HG03060 (cell line): Measurements from ENCODE around the gene UBASH3A.

Source experiments
- ATAC-seq: cut with Tn5 transposase; IDR thresholded peaks from one replicate; pipeline ENCODE4 v1.9.1; 2021; ENCODE audit warnings: low read depth, moderate number of reproducible peaks; ENCODE audit not compliant: unreplicated experiment

Gene UBASH3A

DNA sequence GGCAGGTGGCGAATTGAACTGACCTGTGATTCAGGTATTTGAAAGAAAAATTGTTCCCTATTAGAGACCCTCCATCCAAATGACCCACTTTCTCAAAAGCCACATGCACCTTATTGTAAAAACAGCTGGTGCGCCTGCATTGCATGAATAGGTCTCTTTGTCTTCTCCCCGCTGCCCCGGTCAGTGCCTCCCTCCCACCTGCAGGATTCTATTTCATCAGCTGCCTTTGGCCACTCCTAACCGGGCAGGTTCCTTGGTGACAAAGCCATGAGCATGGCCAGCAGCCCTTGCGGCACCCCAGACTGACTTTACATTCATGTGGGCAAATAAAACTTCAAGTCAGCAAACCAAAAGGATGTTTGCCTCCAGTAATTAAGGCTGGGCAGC lies 14.3 kb upstream of the UBASH3A start:
- ATAC-seq: no peak

DNA sequence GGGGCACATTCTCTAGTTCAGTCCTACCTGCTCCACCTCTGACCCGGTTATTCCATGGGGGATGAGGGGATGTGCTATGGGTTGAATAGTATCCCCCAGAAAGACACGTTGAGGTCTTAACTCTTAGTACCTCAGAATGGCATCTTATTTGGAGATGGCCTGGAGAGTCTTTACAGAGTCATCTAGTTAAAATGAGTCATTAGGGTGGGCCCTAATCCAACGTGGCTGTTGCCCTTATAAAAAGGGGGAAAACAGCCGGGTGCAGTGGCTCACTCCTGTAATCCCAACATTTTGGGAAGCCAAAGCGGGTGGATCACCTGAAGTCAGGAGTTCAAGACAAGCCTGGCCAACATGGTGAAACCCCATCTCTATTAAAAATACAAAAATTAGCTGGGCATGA lies 13.5 kb upstream of the UBASH3A start:
- no peak for ATAC-seq

DNA sequence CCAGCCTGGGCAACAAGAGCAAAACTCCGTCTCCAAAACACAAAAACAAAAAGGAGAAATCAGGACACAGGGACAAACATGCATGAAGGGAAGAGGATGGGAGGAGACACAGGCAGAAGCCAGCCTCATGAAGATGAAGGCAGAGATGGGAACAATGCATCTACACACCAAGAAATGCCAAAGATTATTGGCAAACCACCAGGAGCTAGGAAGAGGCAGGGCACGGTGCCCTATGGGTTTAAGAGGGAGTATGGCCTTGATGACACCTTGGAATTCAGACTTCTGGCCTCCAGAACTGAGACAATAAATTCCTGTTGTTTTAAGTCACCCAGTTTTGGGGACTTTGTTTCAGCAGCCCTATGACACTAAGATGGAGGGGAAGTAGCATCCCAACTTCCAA lies 13.0 kb upstream of the UBASH3A start:
- ATAC-seq: no peak

DNA sequence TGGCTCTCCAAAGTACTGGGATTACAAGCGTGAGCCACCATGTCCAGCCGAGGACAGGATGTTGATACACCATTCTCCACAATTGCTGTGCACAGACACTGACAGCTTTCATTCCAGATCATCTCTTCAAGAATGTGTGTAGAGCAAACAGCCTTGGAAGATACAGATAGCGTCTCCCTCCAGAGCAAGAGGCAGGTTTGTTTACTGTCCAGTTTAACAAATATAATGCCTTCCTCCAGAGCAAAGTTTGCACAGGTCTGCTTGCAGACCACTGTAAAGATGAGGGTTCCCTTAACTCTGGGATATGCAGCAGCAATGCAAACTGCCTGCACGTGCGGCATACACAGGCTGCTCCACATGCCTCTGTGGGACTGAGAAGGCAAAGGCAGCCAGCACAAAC lies 12.4 kb upstream of the UBASH3A start:
- ATAC-seq: no peak

DNA sequence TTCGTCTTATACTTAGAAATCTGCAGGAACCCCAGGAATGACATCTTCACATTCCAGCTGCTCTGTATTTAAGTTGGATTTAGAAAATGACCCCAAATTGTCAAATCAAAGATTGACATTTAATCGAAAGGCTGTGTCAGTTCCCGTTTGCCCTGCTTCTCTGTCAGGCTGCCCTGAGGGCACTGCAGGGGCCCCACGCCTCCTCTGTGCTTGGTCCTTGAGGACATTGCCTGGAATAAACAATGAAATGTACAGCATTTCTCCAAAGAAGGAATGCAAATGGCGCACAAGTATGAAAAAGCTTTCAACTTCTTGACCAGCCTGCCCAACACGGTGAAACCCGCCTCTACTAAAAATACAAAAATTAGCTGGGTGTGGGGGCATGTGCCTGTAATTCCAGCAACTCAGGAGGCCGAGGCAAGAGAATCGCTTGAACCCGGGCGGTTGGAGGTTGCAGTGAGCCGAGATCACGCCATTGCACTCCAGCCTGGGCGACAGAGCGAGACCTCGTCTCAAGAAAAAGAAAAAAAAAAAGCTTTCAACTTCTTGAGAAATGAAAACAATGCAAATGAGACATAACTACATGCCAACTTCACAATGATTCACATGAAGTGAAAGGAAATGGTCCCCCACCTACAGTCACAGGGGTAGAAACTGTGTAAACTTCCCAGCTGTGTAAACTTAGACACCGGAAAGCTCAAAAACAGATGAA lies 10.8 kb upstream of the UBASH3A start:
- peak; percentile 73 for ATAC-seq

DNA sequence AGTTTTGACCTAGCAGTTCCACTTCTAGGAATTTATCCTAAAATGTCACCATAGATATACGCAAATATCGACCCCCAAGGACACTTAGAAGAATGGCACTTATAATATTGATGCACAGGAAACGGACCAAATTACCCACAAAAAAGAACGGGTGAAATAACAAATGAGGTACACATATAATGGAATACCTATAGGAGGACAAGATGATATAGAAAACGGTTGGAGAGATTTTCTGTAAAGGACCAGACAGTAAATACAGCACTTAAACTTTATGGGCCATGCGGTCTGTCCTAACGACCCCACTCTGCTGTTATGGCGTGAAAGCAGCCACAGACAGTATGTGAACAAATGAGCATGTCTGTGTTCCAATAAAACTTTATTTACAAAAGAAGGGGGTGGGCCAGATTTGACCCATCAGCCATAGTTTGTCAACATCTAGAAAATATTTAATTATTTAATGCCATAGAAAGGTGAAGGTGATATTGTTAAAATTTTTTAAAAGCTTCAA lies 10.2 kb upstream of the UBASH3A start:
- no peak for ATAC-seq

DNA sequence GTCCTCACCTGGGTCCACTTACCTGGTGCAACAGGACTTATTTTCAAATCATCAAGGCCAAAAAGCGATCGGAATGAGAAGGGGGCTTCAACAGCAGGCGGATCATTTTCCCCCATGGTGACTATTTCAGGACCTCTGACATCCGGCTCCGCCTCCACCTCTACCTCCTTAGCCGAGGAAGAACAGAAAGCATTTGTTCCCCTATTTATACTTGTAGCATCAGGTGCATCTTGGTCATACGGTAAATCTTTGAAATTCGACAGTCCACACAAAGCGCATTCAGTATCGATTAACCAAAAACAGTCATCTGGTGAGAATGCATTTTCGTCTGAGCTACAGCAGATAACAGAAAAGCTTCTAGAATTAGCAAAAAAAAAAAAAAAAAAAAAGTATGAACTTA lies 8.4 kb upstream of the UBASH3A start:
- ATAC-seq: no peak

DNA sequence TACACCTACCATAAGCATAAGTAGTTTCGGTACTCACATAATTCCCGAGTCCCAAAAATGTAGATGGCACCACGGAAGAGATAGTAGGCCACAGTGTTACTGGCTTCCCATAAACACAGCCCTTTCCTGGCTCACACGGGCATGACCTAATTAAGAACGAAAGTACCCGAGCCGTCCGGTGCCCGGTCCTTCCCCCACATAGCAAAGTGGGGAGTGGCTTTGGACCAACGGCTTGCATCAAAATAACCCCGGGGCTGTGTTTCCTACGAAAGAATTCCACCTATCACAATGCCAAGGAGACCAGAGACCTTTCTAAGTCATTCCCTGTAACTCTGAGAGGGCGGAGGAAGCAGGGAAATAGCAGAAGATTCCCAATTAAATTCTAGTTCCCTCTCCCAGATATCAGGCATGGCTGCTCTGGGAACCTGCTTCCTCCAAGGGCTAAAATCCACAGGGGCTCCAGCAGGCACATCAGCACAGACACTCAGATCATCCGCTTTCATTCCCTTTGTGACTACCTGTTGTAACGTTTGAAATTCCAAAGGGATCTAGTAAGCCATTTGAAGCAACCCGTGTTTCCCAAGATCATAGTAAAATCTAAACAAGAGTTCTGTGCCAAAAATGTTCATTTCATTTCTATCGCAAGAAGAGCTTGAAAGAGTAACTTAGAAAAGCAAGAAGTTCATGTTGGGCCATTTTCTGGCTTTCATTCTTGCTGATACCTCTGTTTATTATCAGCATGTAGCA lies 7.6 kb upstream of the UBASH3A start, which contains the start of gene TMPRSS3:
TSS of gene TMPRSS3 (minus strand) at position 148 of the 747 bp plus-strand sequence. CDS start 635 bp downstream, outside the sequence.
- no peak for ATAC-seq

DNA sequence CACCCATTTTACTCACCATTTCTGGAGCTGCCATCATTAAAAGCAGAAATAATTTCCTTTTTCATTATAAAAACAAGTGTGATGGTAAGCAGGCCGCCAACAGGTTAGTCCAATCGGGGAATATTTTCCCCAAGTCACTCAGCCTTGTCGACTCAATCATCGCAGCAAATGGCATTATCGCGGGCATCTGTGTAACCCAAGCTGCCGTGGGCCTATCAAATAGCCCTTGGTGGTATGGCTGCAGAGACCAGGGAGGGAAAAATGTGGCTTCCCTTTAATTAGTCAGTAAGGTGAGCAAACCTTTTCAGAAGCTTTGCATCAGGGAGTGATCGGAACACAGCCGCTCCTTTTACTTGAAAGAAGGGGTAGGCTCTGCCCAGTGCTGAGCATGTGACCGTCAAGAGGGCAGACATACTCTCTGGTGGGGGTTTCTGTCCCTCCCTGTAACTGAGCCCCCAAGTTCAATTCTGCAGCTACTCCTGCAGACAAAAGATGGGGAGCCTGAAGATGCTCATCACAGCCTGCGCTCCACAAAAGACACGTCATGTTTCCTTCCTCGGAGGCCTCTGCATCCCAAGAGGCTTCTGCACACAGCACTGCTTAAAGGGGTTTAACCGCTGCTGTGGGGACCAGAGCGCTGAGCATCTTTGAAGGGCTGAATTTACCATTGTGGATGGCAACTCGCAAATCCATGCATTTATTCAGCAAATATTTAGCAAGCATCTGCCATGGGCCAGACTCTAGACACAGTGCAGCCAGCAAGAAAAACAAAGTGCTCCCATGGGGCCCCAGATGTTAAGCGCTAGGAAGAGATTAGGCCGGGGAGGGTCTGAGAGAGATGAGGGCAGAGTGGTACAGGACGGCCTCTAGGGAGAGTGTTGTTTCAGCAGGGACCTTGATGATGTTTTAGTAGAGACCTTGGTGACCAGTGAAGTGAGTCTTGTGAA lies 6.6 kb upstream of the UBASH3A start:
- ATAC-seq: no peak

DNA sequence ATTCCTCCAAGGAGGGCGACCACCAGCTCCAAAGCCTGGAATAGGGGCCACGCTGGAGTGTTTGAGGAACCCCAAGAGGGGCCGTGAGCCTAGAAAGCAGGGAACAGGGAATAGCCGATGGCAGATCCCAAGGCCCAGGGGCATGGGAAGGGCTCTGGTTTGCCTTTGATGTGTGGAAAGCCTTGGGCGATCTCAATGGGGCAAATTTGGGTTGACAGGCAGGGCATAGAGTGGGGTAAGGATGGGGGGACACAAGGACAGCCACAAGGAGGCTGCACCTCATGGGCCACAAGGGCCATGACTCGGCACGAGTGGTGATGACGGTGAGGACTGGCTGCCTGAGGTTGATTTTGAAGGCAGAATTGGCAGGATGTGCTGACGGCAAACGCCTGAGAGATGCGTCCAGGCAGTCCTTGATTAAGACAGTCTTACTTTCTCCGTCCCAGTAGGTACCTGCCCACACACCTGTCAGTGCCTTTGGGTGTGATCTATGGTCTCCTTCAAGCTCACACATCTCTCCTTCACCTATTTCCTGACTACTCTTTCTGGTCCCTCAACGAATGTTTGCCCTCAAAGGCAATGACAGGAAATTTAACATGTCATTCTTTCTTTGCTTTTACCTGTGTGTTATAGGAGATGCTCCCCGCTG lies 5.8 kb upstream of the UBASH3A start:
- no peak for ATAC-seq

DNA sequence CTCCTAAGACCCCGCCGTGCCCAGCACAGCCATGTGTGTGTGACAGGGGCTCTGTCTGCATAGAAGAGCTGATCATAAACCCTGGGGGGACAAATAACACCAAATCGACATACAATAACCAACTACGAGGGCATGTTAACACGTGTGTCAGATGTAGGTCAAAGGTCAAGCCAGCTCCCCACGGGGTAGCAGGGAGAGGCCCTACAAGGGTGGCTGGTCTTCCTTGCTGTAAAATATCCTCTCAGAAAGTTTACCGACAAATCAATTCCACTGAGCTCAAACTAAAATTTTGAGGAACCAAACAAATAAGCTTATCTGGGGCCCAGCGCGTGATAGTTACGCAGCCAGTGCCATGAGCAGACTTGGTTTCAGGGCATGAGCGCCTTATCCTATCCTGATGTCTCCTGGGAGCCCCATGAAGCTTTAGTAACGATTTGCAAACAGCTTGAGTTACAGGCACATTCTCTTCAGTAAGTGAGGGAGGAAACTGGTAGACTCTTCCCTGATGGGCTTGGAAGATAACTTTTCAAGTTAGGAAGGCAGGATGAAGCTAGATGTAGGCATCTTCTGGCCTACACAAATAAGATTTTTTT lies 5.2 kb upstream of the UBASH3A start:
- ATAC-seq: no peak

DNA sequence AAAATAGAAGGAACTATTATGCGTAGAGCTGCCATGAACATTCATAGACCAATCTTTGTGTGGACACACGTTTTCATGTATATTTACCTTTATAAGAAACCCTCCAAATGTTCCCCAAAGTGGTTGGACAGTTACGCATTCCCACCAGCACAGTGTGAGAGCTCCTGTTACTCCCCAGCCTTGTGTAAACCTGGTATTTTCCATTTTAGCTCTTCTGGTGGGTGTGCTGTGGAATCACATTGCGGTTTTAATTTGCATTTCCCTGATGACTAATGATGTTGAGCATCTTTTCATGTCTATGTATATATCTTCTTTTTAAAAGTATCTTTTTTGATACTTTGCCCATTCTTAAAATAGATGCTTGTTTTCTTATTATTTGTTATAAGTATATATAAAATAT lies 3.2 kb upstream of the UBASH3A start:
- no peak for ATAC-seq

DNA sequence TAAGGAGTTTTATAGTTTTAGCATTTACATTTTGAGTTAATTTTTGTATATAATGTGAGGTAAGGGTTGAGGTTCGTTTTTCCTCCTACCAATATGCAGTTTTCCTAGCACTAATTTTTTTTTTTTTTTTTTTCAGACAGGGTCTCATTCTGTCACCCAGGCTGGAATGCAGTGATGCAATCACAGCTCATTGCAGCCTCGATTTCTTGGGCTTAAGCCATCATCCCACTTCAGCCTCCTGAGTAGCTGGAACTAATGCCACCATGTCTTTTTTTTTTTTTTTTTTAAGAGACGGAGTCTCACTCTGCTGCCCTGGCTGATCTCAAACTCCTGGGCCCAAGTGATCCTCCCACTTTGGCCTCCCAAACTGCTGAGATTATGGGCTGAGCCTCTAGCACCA lies 2.5 kb upstream of the UBASH3A start:
- ATAC-seq: no peak

DNA sequence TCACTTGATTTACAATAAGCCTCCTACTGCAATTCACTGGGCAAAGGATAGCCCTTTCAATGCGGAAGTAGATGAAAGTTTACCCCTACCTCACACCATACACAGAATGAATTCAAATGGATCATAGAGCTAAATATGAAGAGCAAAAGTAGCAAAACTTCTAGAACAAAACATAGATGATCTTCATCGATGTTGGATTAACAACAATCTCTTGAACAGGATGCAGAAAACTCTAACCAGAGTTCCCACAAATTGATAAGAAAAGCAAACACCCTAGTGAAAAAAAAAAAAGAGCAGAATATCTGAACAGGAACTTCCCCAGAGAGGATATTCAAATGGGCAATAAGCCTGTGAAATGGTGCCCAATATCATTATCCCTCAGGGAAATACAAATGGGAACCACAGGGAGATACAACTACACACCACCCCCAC lies 1.9 kb upstream of the UBASH3A start:
- ATAC-seq: no peak

DNA sequence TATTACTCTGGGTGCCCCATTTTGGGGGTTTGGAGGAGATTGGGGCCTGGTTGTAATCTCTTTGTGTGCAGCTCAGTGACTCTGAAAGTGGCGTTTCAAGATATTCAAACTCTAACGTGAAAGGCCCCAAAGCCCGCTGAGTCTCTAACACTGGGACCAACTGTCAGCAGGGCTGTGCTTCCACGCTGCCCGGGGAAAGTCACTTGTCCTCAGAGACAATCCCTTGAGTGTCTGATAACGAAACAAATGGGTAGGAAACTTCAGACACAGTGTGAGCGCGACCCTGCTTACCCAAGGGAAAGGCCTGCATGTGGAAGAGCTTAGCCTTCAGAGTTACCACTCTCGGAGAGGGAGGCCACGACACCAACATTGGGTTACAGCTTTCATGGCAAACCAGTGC lies 837 bp downstream of the UBASH3A start:
- no peak for ATAC-seq

DNA sequence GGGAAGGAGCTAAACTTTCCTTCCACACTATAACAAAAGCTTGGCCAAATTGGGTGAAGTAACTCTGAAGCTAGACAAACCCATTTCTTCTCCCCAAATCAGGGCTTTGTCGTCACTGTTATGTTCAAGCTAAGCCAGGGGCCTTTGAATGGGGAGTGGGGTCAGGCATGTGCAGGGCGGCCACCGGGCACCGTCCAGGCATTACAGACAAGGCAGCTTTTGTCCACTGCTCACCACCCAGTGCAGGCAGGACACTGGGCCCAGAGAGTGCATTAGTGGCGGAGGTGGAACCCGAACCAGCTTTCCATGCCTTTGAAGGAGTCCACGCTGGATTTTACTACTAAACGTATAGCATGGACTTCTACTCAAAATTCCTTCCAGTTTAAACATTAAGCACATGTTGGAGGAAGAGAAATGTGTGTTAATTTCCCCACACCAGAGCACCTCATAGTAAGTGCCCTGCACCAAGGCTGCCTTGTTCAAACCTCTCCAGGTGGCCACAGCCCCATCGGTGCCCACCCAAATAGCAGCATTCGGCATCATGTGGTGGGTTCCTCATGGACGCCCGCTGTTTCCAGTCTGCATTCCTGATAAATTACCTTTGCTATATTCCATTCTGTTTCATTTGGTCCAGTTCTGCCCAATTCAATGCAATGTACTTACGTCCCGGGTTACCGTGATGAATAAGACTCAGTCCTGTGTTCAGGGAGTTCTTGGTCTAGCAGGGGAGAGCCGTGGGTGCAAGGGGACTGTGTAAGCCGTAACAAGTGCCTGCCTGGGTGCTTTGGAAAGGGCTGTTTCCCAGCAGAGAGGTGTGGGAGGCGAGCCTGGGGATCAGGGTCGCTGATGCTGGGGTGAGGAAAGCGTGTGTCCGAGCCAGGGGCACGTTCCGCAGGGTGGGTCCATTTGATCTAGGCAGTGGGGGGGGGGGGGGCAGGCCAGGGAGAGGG lies 1.6 kb downstream of the UBASH3A start:
- ATAC-seq: no peak

DNA sequence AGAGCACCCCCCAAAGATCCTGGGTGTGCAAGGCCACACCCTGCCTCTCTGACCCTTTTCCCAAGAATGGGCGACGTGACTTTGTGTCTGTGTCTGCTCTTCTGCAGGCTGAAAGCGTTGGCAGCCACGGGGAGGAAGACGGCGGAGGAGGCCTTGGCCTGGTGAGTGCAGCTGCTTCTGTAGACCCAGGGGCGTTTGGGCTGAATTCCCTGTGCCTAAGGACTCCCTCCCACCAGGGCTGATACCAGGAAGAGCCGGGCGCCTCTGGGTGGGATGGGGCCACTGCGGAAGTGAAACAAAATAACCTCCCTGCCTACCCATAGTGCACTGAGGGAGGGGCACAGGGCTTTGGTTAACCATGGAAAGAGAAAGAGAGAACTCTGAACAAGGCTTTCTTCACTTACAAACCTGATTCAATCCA lies 2.5 kb downstream of the UBASH3A start:
- no peak for ATAC-seq

DNA sequence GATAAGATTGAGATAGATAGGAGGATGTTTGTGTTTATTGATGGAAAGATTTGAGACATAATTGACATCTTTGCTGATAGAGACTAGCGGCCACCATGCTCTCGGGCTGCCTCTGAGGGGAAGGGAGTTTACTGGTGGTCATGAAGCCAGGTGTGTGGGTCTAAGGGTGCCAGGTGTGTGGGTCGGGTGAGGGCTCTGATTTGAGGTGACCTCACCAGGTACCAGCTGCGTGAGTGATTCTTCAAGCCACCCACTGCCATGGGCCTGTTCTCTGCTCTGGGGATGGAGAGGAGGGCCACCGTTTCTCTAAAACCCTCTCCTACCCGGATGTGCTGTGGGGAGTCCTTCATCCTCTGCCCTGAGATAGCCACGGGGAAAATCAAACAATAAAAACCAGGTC lies 3.2 kb downstream of the UBASH3A start:
- ATAC-seq: no peak

DNA sequence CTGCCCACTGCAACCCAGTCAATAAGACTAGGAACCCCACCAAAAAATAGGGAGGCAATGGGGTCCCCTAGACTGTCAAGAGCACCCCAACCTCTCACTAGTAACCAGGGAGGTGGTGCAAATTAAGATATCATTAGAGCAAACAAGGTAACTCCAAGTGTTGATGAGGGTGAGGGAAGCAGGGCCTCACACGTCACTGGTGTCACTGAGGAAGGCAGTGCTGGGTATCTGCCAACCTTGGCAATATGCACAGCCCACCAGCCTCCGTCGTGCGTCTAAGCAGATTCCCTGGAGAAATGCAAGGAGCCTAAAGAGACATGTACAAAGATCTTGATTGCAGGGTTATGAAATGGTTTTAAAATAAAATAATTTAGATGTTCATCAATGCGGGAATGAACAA lies 3.8 kb downstream of the UBASH3A start:
- no peak for ATAC-seq
